ENCODE results near the gene GRIK4. TPM values are rescaled to one million over a fixed set of nuclear protein-coding genes. Genes with fewer than 3 reads are reported as not detected.

GRIK4 gene
- total and polyA plus RNA-seq, 9 of the 15 experiments (the other 6 are each of a cell fraction or from before 2014, with no cell fraction given): not detected

DNA sequence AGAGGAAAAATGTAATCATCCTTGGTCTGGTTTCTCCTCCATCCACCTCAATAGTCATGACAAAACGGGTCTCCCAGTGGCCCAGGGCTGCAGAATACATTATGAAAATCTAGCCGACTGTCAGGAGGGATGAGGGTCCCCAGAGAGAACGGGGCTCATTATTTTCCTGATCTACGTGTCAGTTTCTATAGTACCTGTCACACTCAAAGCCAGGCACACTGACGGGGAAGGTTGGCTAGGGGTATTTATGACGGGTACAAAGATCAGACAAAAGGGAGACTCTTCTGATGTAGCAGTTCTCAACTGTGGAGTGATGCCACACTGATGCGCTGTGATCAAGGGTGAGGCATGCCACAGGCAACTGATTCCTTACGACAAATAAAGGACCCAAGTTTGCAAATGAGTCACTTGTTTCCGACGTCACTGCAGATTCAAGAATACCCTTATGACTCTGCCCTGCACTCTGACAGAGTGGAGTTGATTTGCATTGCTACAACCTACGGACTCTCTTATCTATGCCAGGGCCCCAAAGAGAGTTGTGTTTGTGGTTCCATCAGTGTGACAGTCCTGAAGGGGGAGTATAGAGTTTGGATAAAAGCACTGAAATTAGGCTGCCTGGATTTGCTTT is 324.2 kb downstream of the GRIK4 start:
- Histone ChIP-seq H3K4me1 (replicated peaks in 1 of 2; ENCODE audit: control insufficient read depth in 2 of 2, insufficient read depth in 2 of 2, low read length in 2 of 2) (no peaks in the 10 kb centered on the region), H3K27me3 (ENCODE audit: control insufficient read depth in 2 of 2, insufficient read depth in 2 of 2, low read length in 2 of 2) (peaks cover 10 to 40% of the 10 kb centered on the region in 2 experiments; a peak in 4 of 5 replicates), H3K4me2 (ENCODE audit: insufficient read depth, low read length) (no peak overlapping the region), H4K20me1 (replicated peaks; ENCODE audit: control insufficient read depth, insufficient read depth, low read length) (peaks cover 4% of the 10 kb centered on the region; the same call in 1 of the 2 replicates), H3K79me2 (ENCODE audit: control insufficient read depth, insufficient read depth, low read length) (no peaks in the 10 kb centered on the region), H3K27ac (ENCODE audit: extremely low read depth, low read depth, low read length) (no peak overlapping the region), H3K9me3 (replicated peaks; ENCODE audit: control insufficient read depth, insufficient read depth, low read depth, low read length) (no peaks in the 10 kb centered on the region), H3K4me3 (no peak overlapping the region), H2AFZ (ENCODE audit: low read depth, low read length) (no peak overlapping the region), H3K36me3 (ENCODE audit: control insufficient read depth, insufficient read depth, low read length) (no peaks in the 10 kb centered on the region), H3K9ac (ENCODE audit: insufficient read depth in 1 of 2, low read depth in 2 of 2, low read length in 2 of 2) (no peak overlapping the region), H3K9me1 (ENCODE audit: control insufficient read depth, insufficient read depth, low read length) (no peaks in the 10 kb centered on the region)
- intact Hi-C loops (cut with micrococcal nuclease) (no loop called here), in situ Hi-C loops (cut with MboI) (no loop called here)
- ATAC-seq (no peak), DNase-seq (ENCODE audit: extremely low read depth in 1 of 4, low spot score in 3 of 4) (no peak), FAIRE-seq (no peak)
- under 1% methylated on average over 11 of the region's 11 CpGs for WGBS (ENCODE audit: insufficient coverage, low coverage, missing lambda C conversion rate)
- no TSS peak for BruUV-seq (replicated peaks)
- ChIA-PET CTCF (ENCODE audit: low intra/inter-chr PET ratio) (no interaction called here), POLR2A (no interaction called here)
- no peak for TF ChIP-seq L3MBTL2 (IDR thresholded peaks at IDR 0.05)
- TF ChIP-seq, protein P1, sequence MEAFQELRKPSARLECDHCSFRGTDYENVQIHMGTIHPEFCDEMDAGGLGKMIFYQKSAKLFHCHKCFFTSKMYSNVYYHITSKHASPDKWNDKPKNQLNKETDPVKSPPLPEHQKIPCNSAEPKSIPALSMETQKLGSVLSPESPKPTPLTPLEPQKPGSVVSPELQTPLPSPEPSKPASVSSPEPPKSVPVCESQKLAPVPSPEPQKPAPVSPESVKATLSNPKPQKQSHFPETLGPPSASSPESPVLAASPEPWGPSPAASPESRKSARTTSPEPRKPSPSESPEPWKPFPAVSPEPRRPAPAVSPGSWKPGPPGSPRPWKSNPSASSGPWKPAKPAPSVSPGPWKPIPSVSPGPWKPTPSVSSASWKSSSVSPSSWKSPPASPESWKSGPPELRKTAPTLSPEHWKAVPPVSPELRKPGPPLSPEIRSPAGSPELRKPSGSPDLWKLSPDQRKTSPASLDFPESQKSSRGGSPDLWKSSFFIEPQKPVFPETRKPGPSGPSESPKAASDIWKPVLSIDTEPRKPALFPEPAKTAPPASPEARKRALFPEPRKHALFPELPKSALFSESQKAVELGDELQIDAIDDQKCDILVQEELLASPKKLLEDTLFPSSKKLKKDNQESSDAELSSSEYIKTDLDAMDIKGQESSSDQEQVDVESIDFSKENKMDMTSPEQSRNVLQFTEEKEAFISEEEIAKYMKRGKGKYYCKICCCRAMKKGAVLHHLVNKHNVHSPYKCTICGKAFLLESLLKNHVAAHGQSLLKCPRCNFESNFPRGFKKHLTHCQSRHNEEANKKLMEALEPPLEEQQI (IDR thresholded peaks at IDR 0.05): no peak
- TF ChIP-seq, protein P2, sequence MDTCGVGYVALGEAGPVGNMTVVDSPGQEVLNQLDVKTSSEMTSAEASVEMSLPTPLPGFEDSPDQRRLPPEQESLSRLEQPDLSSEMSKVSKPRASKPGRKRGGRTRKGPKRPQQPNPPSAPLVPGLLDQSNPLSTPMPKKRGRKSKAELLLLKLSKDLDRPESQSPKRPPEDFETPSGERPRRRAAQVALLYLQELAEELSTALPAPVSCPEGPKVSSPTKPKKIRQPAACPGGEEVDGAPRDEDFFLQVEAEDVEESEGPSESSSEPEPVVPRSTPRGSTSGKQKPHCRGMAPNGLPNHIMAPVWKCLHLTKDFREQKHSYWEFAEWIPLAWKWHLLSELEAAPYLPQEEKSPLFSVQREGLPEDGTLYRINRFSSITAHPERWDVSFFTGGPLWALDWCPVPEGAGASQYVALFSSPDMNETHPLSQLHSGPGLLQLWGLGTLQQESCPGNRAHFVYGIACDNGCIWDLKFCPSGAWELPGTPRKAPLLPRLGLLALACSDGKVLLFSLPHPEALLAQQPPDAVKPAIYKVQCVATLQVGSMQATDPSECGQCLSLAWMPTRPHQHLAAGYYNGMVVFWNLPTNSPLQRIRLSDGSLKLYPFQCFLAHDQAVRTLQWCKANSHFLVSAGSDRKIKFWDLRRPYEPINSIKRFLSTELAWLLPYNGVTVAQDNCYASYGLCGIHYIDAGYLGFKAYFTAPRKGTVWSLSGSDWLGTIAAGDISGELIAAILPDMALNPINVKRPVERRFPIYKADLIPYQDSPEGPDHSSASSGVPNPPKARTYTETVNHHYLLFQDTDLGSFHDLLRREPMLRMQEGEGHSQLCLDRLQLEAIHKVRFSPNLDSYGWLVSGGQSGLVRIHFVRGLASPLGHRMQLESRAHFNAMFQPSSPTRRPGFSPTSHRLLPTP (IDR thresholded peaks at IDR 0.05; ENCODE audit: borderline replicate concordance, extremely low read depth, insufficient read length): no peak
- no peak for TF ChIP-seq NRF1 (conservative IDR thresholded peaks at IDR 0.05 in 1 of 2, IDR thresholded peaks at IDR 0.05 in 1 of 2)
- TF ChIP-seq, protein P3, sequence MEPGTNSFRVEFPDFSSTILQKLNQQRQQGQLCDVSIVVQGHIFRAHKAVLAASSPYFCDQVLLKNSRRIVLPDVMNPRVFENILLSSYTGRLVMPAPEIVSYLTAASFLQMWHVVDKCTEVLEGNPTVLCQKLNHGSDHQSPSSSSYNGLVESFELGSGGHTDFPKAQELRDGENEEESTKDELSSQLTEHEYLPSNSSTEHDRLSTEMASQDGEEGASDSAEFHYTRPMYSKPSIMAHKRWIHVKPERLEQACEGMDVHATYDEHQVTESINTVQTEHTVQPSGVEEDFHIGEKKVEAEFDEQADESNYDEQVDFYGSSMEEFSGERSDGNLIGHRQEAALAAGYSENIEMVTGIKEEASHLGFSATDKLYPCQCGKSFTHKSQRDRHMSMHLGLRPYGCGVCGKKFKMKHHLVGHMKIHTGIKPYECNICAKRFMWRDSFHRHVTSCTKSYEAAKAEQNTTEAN (CRISPR knock-in tag; IDR thresholded peaks at IDR 0.05): no peak
- TF ChIP-seq CC2D1A (IDR thresholded peaks at IDR 0.05): no peak
- no peak for TF ChIP-seq SMAD3 (CRISPR knock-in tag; conservative IDR thresholded peaks at IDR 0.05)
- no peak for TF ChIP-seq ESRRB (CRISPR knock-in tag; IDR thresholded peaks at IDR 0.05; ENCODE audit: borderline replicate concordance)
- TF ChIP-seq ZNF197 (CRISPR knock-in tag; IDR thresholded peaks at IDR 0.05; ENCODE audit: low read depth): no peak
- no peak for TF ChIP-seq KDM2B (CRISPR knock-in tag; IDR thresholded peaks at IDR 0.05)
- TF ChIP-seq ZFX (CRISPR knock-in tag; IDR thresholded peaks at IDR 0.05): no peak
- no peak for TF ChIP-seq JUND (IDR thresholded peaks at IDR 0.05; ENCODE audit: borderline replicate concordance, low read depth, low read length)
- no peak for TF ChIP-seq JUND (tag; IDR thresholded peaks at IDR 0.05; ENCODE audit: borderline replicate concordance, low read depth, low read length)
- TF ChIP-seq, protein P4, sequence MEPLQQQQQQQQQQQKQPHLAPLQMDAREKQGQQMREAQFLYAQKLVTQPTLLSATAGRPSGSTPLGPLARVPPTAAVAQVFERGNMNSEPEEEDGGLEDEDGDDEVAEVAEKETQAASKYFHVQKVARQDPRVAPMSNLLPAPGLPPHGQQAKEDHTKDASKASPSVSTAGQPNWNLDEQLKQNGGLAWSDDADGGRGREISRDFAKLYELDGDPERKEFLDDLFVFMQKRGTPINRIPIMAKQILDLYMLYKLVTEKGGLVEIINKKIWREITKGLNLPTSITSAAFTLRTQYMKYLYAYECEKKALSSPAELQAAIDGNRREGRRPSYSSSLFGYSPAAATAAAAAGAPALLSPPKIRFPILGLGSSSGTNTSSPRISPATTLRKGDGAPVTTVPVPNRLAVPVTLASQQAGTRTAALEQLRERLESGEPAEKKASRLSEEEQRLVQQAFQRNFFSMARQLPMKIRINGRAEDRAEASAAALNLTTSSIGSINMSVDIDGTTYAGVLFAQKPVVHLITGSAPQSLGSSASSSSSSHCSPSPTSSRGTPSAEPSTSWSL (CRISPR knock-in tag; IDR thresholded peaks at IDR 0.05; ENCODE audit: borderline replicate concordance): no peak

Data from K562 (cell line).